ENCODE data around the gene DGKG. TPM values are rescaled to one million over a fixed set of nuclear protein-coding genes. Genes with fewer than 3 reads are reported as not detected.

The DGKG gene
- total RNA-seq, 1 donor from 2014 or later = 65.7 TPM

- H3K27ac ChIP-seq (replicated peaks) = no peak overlapping the region
- peaks cover 8% of the 10 kb centered on the region for H3K4me1 ChIP-seq
These were observed 195.3 kb downstream of the DGKG start for GRCh38 chr3:186166491-186167288.

GRCh38 chr3:186166036-186166435 lies 196.0 kb downstream of the DGKG start:
- intact Hi-C loops (cut with micrococcal nuclease) = no loop called here
- Histone ChIP-seq H3K27me3 (ENCODE audit: low read depth) (no peaks in the 10 kb centered on the region), H3K27ac (replicated peaks) (no peak overlapping the region), H3K4me3 (no peak overlapping the region), H3K9me3 (replicated peaks) (no peaks in the 10 kb centered on the region), H3K4me1 (peaks cover 8% of the 10 kb centered on the region), H3K36me3 (peaks cover 14% of the 10 kb centered on the region)
- no peak for DNase-seq
- TF ChIP-seq CTCF (IDR thresholded peaks at IDR 0.05; ENCODE audit: borderline replicate concordance) = no peak

More at GRCh38 chr3:186166491-186167288, 195.3 kb downstream of the DGKG start:
- intact Hi-C loops (cut with micrococcal nuclease) = no loop called here
- TF ChIP-seq CTCF (IDR thresholded peaks at IDR 0.05; ENCODE audit: borderline replicate concordance) = no peak
- Histone ChIP-seq H3K36me3 (peaks cover 14% of the 10 kb centered on the region), H3K27me3 (ENCODE audit: low read depth) (no peaks in the 10 kb centered on the region), H3K9me3 (replicated peaks) (no peaks in the 10 kb centered on the region), H3K4me3 (no peak overlapping the region)
- no peak for DNase-seq

- intact Hi-C loops (cut with micrococcal nuclease) = no loop called here
- Histone ChIP-seq H3K9me3 (replicated peaks) (no peaks in the 10 kb centered on the region), H3K36me3 (peaks cover 18% of the 10 kb centered on the region), H3K4me1 (peaks cover 2% of the 10 kb centered on the region), H3K27ac (replicated peaks) (no peak overlapping the region), H3K4me3 (no peak overlapping the region), H3K27me3 (ENCODE audit: low read depth) (no peaks in the 10 kb centered on the region)
- TF ChIP-seq CTCF (IDR thresholded peaks at IDR 0.05; ENCODE audit: borderline replicate concordance) = no peak
- DNase-seq = no peak
These were observed 196.7 kb downstream of the DGKG start for GRCh38 chr3:186165331-186165730.

- no peak overlapping the region for H3K27ac ChIP-seq (replicated peaks)
- H3K9me3 ChIP-seq (replicated peaks) = no peaks in the 10 kb centered on the region
- no peaks in the 10 kb centered on the region for H3K4me1 ChIP-seq
- no peak overlapping the region for H3K4me3 ChIP-seq
- H3K36me3 ChIP-seq = peaks cover 22% of the 10 kb centered on the region
- DNase-seq = no peak
- intact Hi-C loops (cut with micrococcal nuclease) = no loop called here
- no peaks in the 10 kb centered on the region for H3K27me3 ChIP-seq (ENCODE audit: low read depth)
- TF ChIP-seq CTCF (IDR thresholded peaks at IDR 0.05; ENCODE audit: borderline replicate concordance) = no peak
These were observed 197.3 kb downstream of the DGKG start for GRCh38 chr3:186164696-186165095.

GRCh38 chr3:186162221-186162620 lies 199.8 kb downstream of the DGKG start:
- TF ChIP-seq CTCF (IDR thresholded peaks at IDR 0.05; ENCODE audit: borderline replicate concordance) = no peak
- intact Hi-C loops (cut with micrococcal nuclease) = no loop called here
- peaks cover 22% of the 10 kb centered on the region for H3K36me3 ChIP-seq
- no peak for DNase-seq
- H3K9me3 ChIP-seq (replicated peaks) = no peaks in the 10 kb centered on the region
- H3K27ac ChIP-seq (replicated peaks) = no peak overlapping the region
- no peak overlapping the region for H3K4me3 ChIP-seq
- no peaks in the 10 kb centered on the region for H3K4me1 ChIP-seq
- H3K27me3 ChIP-seq (ENCODE audit: low read depth) = no peaks in the 10 kb centered on the region
